Vagina (tissue), 2 donors: ENCODE data around the gene SACM1L. TPM values are rescaled to one million over a fixed set of nuclear protein-coding genes. Genes with fewer than 3 reads are reported as not detected.
A peak's percentile ranks its signal among the peaks of the same experiment; 100 is the strongest.

Experiments used
- DNase-seq, 2 donors: peaks; one replicate each; pipeline ENCODE4 v3.0.0-alpha.2; 2017; ENCODE audit errors: extremely low spot score in 2 of 2
- H3K27ac ChIP-seq: fragments of 200-600 bp; sonication (generic); one replicate; pipeline ENCODE4 v1.5.1; 2019
- H3K27me3 ChIP-seq: fragments of 200-600 bp; sonication (generic); one replicate; pipeline ENCODE4 v1.5.1; 2019
- H3K36me3 ChIP-seq, 2 donors: fragments of 200-600 bp; sonication (generic); one replicate each; pipeline ENCODE4 v1.5.1; 2017 to 2019
- H3K4me1 ChIP-seq: fragments of 200-600 bp; sonication (generic); one replicate; pipeline ENCODE4 v1.5.1; 2019
- H3K4me3 ChIP-seq, 2 donors: fragments of 200-600 bp; sonication (generic); 1 replicate in 1 of 2; 2 replicates in 1 of 2; pipeline ENCODE4 v1.5.1; 2016 to 2019
- H3K9me3 ChIP-seq: fragments of 200-600 bp; sonication (generic); one replicate; pipeline ENCODE4 v1.5.1; 2019
- CTCF ChIP-seq, 3 experiments: fragments of 450-650 bp in 2 of 3; fragments of 200-600 bp in 1 of 3; sonication (generic) in 1 of 3; IDR thresholded peaks; one replicate each; pipeline ENCODE4 v1.5.1; 2017 to 2019; ENCODE audit warnings: antibody characterized with exemption in 3 of 3, mild to moderate bottlenecking in 2 of 3, moderate library complexity in 2 of 3
- POLR2A ChIP-seq, 2 donors: fragments of 450-650 bp; IDR thresholded peaks; one replicate each; pipeline ENCODE4 v1.6.1; 2017; ENCODE audit warnings: antibody characterized with exemption in 2 of 2, mild to moderate bottlenecking in 2 of 2, moderate library complexity in 2 of 2
- POLR2AphosphoS5 ChIP-seq, 2 donors: sonication (generic); formaldehyde crosslinking; IDR thresholded peaks; one replicate each; pipeline ENCODE4 v1.9.0; 2017; ENCODE audit warnings: antibody characterized with exemption in 2 of 2, mild to moderate bottlenecking in 2 of 2, low read depth in 1 of 2; ENCODE audit not compliant: insufficient read depth in 1 of 2
- intact Hi-C: fragments of 100-400 bp; cut with DNase I; formaldehyde crosslinking; loops from one replicate; pipeline ENCODE4 v1.15.1; 2023
- total RNA-seq: library from RNA; depleted of rRNA; stranded (reverse); fragments of >200 nt; gene quantifications from one replicate; pipeline ENCODE4 v1.2.3, GENCODE V29; 2016

Gene SACM1L
- total RNA-seq, 1 donor from 2014 or later, result 32.7 TPM

- H3K27me3 ChIP-seq, result no peaks in the 10 kb centered on the region
- TF ChIP-seq CTCF (IDR thresholded peaks at IDR 0.05), result no peak
- no peak for TF ChIP-seq POLR2A (IDR thresholded peaks at IDR 0.05)
- TF ChIP-seq POLR2AphosphoS5 (IDR thresholded peaks at IDR 0.05; ENCODE audit: insufficient read depth in 1 of 2, low read depth in 1 of 2), result no peak
- intact Hi-C loops, result loop anchor here (5.0 kb wide), 1 partner anchor 164 kb away; no protein-coding TSS in a partner anchor
- no peaks in the 10 kb centered on the region for H3K36me3 ChIP-seq
- H3K4me3 ChIP-seq, result no peak overlapping the region
- no peak for DNase-seq
- H3K27ac ChIP-seq, result no peak overlapping the region
- H3K4me1 ChIP-seq, result no peaks in the 10 kb centered on the region
- H3K9me3 ChIP-seq, result no peaks in the 10 kb centered on the region
These were observed 74.1 kb downstream of the SACM1L start for GRCh38 chr3:45763303-45763675.

DNA sequence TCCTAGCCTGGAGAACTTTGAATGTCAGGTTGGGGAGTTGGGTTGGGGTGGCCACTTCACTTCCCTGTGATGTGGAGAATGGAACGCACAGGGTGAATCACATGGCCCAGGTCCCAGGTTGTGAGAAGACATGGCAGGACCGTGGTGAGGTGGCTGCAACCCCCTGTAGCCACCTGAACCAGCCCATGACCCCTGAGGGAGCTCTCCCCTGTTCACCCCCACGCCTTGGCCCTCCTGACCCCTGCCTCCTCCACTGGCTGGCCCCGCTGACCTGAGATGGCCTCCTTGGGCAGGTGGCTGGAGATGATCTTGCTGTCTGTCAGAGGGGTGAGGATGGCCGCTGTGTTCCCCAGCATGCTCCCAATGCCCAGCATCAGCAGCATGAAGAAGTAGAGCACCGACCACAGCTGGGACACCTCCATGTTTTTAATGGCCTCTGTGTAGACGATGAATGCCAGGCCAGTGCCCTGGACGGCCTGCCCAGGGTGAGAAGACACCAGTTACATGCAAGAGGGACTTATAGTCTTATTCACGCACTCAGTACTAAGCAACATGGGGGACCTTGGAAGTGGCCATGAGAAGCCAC, 76.2 kb downstream of the SACM1L start:
- Histone ChIP-seq H3K36me3 (no peaks in the 10 kb centered on the region), H3K9me3 (no peaks in the 10 kb centered on the region), H3K4me3 (no peak overlapping the region), H3K27me3 (no peaks in the 10 kb centered on the region), H3K4me1 (no peaks in the 10 kb centered on the region), H3K27ac (no peak overlapping the region)
- peak in 1 of 2 donors; percentile 67 for DNase-seq
- intact Hi-C loops, result no loop called here
- no peak for TF ChIP-seq CTCF (IDR thresholded peaks at IDR 0.05)
- no peak for TF ChIP-seq POLR2AphosphoS5 (IDR thresholded peaks at IDR 0.05; ENCODE audit: insufficient read depth in 1 of 2, low read depth in 1 of 2)
- TF ChIP-seq POLR2A (IDR thresholded peaks at IDR 0.05), result no peak

DNA sequence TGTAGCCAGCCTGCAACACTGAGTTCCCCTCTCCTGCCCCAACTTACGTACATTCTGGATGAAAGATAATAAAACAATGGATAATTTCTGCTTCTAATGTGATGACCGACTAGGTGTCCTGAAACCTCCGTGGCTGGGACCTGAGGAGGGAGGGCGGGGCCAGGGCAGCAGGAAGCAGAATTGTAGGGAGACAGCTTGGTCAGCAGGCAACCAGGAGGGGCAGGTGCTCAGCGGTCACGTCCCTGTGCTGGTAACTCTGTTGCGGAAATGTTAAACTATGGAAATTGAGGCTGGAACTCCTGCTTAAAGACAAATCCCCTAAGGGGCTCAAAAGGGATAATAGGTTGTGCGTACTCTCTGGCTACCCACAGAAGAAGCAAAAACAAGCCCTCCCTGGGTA, 76.8 kb downstream of the SACM1L start:
- Histone ChIP-seq H3K27ac (no peak overlapping the region), H3K9me3 (no peaks in the 10 kb centered on the region), H3K36me3 (no peaks in the 10 kb centered on the region), H3K27me3 (no peaks in the 10 kb centered on the region), H3K4me3 (no peak overlapping the region), H3K4me1 (no peaks in the 10 kb centered on the region)
- TF ChIP-seq CTCF (IDR thresholded peaks at IDR 0.05) (no peak), POLR2AphosphoS5 (IDR thresholded peaks at IDR 0.05; ENCODE audit: insufficient read depth in 1 of 2, low read depth in 1 of 2) (no peak), POLR2A (IDR thresholded peaks at IDR 0.05) (no peak)
- peak in 1 of 2 donors; percentile 37 for DNase-seq
- intact Hi-C loops, result no loop called here

GRCh38 chr3:45771166-45771775, 82.1 kb downstream of the SACM1L start:
- H3K9me3 ChIP-seq, result no peaks in the 10 kb centered on the region
- no peaks in the 10 kb centered on the region for H3K4me1 ChIP-seq
- TF ChIP-seq CTCF (IDR thresholded peaks at IDR 0.05), result no peak
- no peak for TF ChIP-seq POLR2A (IDR thresholded peaks at IDR 0.05)
- TF ChIP-seq POLR2AphosphoS5 (IDR thresholded peaks at IDR 0.05; ENCODE audit: insufficient read depth in 1 of 2, low read depth in 1 of 2), result no peak
- no peaks in the 10 kb centered on the region for H3K27me3 ChIP-seq
- no peaks in the 10 kb centered on the region for H3K36me3 ChIP-seq
- H3K4me3 ChIP-seq, result no peak overlapping the region
- no peak for DNase-seq
- intact Hi-C loops, result no loop called here
- H3K27ac ChIP-seq, result no peak overlapping the region

DNA sequence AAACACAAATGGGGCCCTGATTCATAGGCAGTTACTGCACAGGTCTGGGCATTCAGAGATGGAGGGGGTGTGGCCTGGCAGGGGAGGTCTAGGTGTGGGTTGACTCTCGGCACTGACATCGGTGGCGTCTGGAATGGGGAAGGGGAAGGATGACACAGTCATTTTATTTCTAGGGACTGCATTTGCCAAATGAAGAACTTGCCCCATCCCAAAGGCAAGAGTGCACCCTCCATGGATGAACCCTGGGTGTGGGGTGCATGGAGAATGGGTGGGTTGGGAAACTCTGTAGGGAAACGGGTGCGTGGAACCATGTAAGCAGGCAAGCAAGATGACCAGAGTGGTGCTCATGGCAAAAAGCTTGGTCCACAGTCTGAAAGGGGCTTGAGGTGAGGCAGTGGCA, 82.6 kb downstream of the SACM1L start:
- no peaks in the 10 kb centered on the region for H3K9me3 ChIP-seq
- intact Hi-C loops, result no loop called here

More for the DNA sequence above, 82.6 kb downstream of the SACM1L start:
- no peak overlapping the region for H3K4me3 ChIP-seq
- no peak overlapping the region for H3K27ac ChIP-seq
- peak in 1 of 2 donors; percentile 82 for DNase-seq
- no peaks in the 10 kb centered on the region for H3K27me3 ChIP-seq
- H3K4me1 ChIP-seq, result no peaks in the 10 kb centered on the region
- no peaks in the 10 kb centered on the region for H3K36me3 ChIP-seq
- TF ChIP-seq CTCF (IDR thresholded peaks at IDR 0.05) (no peak), POLR2A (IDR thresholded peaks at IDR 0.05) (no peak), POLR2AphosphoS5 (IDR thresholded peaks at IDR 0.05; ENCODE audit: insufficient read depth in 1 of 2, low read depth in 1 of 2) (no peak)
